Gastrocnemius medialis (tissue), 4 donors: Measurements from ENCODE around the gene IKZF3. TPM values are rescaled to one million over a fixed set of nuclear protein-coding genes. Genes with fewer than 3 reads are reported as not detected.

Source experiments
- ATAC-seq, 2 donors: fragments of 150-250 bp; one replicate each; pipeline ENCODE4 v1.9.1; 2016
- DNase-seq, 2 donors: peaks; one replicate each; pipeline ENCODE4 v3.0.0-alpha.2; 2019
- H3K27ac ChIP-seq, 4 donors: fragments of 200-600 bp; sonication (generic); 1 replicate in 1 of 4; 2 replicates in 3 of 4; pipeline ENCODE4 v1.5.1; 2016 to 2018; ENCODE audit warnings: mild to moderate bottlenecking in 2 of 4, moderate library complexity in 1 of 4
- H3K27me3 ChIP-seq, 3 donors: fragments of 200-600 bp; sonication (generic) in 2 of 3; 1 replicate in 1 of 3; 2 replicates in 2 of 3; pipeline versions ENCODE4 v1.5.1 to v1.6.0; 2016 to 2019; ENCODE audit warnings: mild to moderate bottlenecking in 1 of 3, moderate library complexity in 1 of 3
- H3K36me3 ChIP-seq, 2 donors: fragments of 200-600 bp; sonication (generic) in 1 of 2; one replicate each; pipeline ENCODE4 v1.5.1; 2017 to 2018
- H3K4me1 ChIP-seq, 2 donors: fragments of 200-600 bp; sonication (generic) in 1 of 2; one replicate each; pipeline ENCODE4 v1.5.1; 2016 to 2017; ENCODE audit warnings: mild to moderate bottlenecking in 2 of 2
- H3K4me3 ChIP-seq, 4 donors: fragments of 200-600 bp; sonication (generic) in 3 of 4; 1 replicate in 1 of 4; 2 replicates in 3 of 4; pipeline ENCODE4 v1.5.1; 2016 to 2019; ENCODE audit warnings: mild to moderate bottlenecking in 2 of 4
- H3K9me3 ChIP-seq, 3 donors: fragments of 200-600 bp; sonication (generic) in 2 of 3; 1 replicate in 1 of 3; 2 replicates in 2 of 3; pipeline ENCODE4 v1.5.1; 2016 to 2019
- CTCF ChIP-seq, 5 experiments: fragments of 450-650 bp in 3 of 5; fragments of 200-600 bp in 2 of 5; sonication (generic) in 2 of 5; IDR thresholded peaks in 4 of 5; conservative IDR thresholded peaks in 1 of 5; 1 replicate in 4 of 5; 2 replicates in 1 of 5; pipeline ENCODE4 v1.5.1; 2016 to 2019; ENCODE audit warnings: antibody characterized with exemption in 5 of 5, mild to moderate bottlenecking in 3 of 5, moderate library complexity in 3 of 5
- POLR2A ChIP-seq, 2 donors: fragments of 450-650 bp; IDR thresholded peaks; one replicate each; pipeline ENCODE4 v1.6.1; 2017; ENCODE audit warnings: antibody characterized with exemption in 2 of 2, mild to moderate bottlenecking in 2 of 2, moderate library complexity in 2 of 2
- in situ Hi-C, 4 donors: fragments of 200-750 bp; cut with MboI; loops; one replicate each; pipeline versions ENCODE4 v1.15.0 to v1.8.0; 2017; ENCODE audit warnings: low sequenced_read_pairs in 4 of 4
- intact Hi-C: fragments of 100-400 bp; cut with DNase I; formaldehyde crosslinking; loops from one replicate; pipeline ENCODE4 v1.15.1; 2023; ENCODE audit warnings: low total_unique reads
- total RNA-seq, 4 donors: library from RNA; depleted of rRNA; stranded (reverse); fragments of >200 nt; gene quantifications; one replicate each; pipeline versions ENCODE4 v1.1.0 to v1.2.3, GENCODE V29; 2016

Gene IKZF3
- total RNA-seq, 4 donors from 2014 or later: 0.07 to 0.88 (median 0.34) TPM

- H3K36me3 ChIP-seq: no peaks in the 10 kb centered on the region
- no peak for TF ChIP-seq CTCF (IDR thresholded peaks at IDR 0.05 in 4 of 5, conservative IDR thresholded peaks at IDR 0.05 in 1 of 5)
- no peak for TF ChIP-seq POLR2A (IDR thresholded peaks at IDR 0.05)
- DNase-seq (no peak), ATAC-seq (no peak)
- intact Hi-C loops: no loop called here
- H3K27me3 ChIP-seq: peaks cover 6 to 17% (median 12%) of the 10 kb centered on the region in 3 donors
- no peak overlapping the region for H3K4me3 ChIP-seq
- H3K27ac ChIP-seq: no peak overlapping the region
- in situ Hi-C loops: no loop called here
- no peaks in the 10 kb centered on the region for H3K4me1 ChIP-seq
- H3K9me3 ChIP-seq: no peaks in the 10 kb centered on the region
Observed at GRCh38 chr17:39848600-39848999, 15.5 kb downstream of the IKZF3 start.

- in situ Hi-C loops (no loop called here), intact Hi-C loops (no loop called here)
- Histone ChIP-seq H3K27ac (no peak overlapping the region), H3K36me3 (no peaks in the 10 kb centered on the region), H3K9me3 (no peaks in the 10 kb centered on the region), H3K4me1 (no peaks in the 10 kb centered on the region), H3K27me3 (peaks cover 6 to 18% (median 9%) of the 10 kb centered on the region in 3 donors), H3K4me3 (no peak overlapping the region)
- TF ChIP-seq POLR2A (IDR thresholded peaks at IDR 0.05) (no peak), CTCF (IDR thresholded peaks at IDR 0.05 in 4 of 5, conservative IDR thresholded peaks at IDR 0.05 in 1 of 5) (no peak)
- DNase-seq (no peak), ATAC-seq (no peak)
Observed at GRCh38 chr17:39846205-39846604, 17.9 kb downstream of the IKZF3 start.

GRCh38 chr17:39845052-39845846, 18.9 kb downstream of the IKZF3 start:
- intact Hi-C loops: no loop called here

GRCh38 chr17:39841134-39841683, 22.9 kb downstream of the IKZF3 start:
- Histone ChIP-seq H3K4me1 (no peaks in the 10 kb centered on the region), H3K27me3 (peaks cover 6 to 9% (median 8%) of the 10 kb centered on the region in 3 donors), H3K27ac (no peak overlapping the region), H3K4me3 (no peak overlapping the region), H3K36me3 (no peaks in the 10 kb centered on the region), H3K9me3 (peaks cover 0 to 3% (median 0%) of the 10 kb centered on the region in 3 donors)
- no peak for DNase-seq
- ATAC-seq: no peak
- TF ChIP-seq CTCF (IDR thresholded peaks at IDR 0.05 in 4 of 5, conservative IDR thresholded peaks at IDR 0.05 in 1 of 5) (no peak), POLR2A (IDR thresholded peaks at IDR 0.05) (no peak)
- in situ Hi-C loops (no loop called here), intact Hi-C loops (no loop called here)

More at GRCh38 chr17:39845052-39845846, 18.9 kb downstream of the IKZF3 start:
- DNase-seq (no peak), ATAC-seq (no peak)
- H3K4me1 ChIP-seq: no peaks in the 10 kb centered on the region
- H3K27ac ChIP-seq: no peak overlapping the region
- H3K27me3 ChIP-seq: peaks cover 6 to 18% (median 9%) of the 10 kb centered on the region in 3 donors
- no peak overlapping the region for H3K4me3 ChIP-seq
- H3K9me3 ChIP-seq: no peaks in the 10 kb centered on the region
- H3K36me3 ChIP-seq: no peaks in the 10 kb centered on the region
- TF ChIP-seq CTCF (IDR thresholded peaks at IDR 0.05 in 4 of 5, conservative IDR thresholded peaks at IDR 0.05 in 1 of 5) (no peak), POLR2A (IDR thresholded peaks at IDR 0.05) (no peak)
- in situ Hi-C loops: no loop called here
